GM18499 (cell line): ENCODE results near the gene CTNNA1.
"Not testable (repeated sequence)": the region's sequence is repeated elsewhere in the genome, so short reads cannot be mapped to it uniquely, and the experiment has no call there.

Source experiments
- ATAC-seq: cut with Tn5 transposase; IDR thresholded peaks from one replicate; pipeline ENCODE4 v1.9.1; 2021; ENCODE audit warnings: moderate number of reproducible peaks; ENCODE audit not compliant: insufficient read depth, unreplicated experiment

CTNNA1 gene

GRCh38 chr5:138752951-138753793 is at the start of gene CTNNA1:
CTNNA1 (plus strand) TSS chr5:138753425; CDS start chr5:138781925, 28,500 bp downstream.
- no peak for ATAC-seq

- ATAC-seq = not testable (repeated sequence)
Observed at GRCh38 chr5:138703777-138704176, 49.4 kb upstream of the CTNNA1 start.

- ATAC-seq = no peak
Observed at GRCh38 chr5:138705007-138705406, 48.2 kb upstream of the CTNNA1 start.

GRCh38 chr5:138705567-138705966 is 47.7 kb upstream of the CTNNA1 start:
- no peak for ATAC-seq

GRCh38 chr5:138706655-138707480 is 46.4 kb upstream of the CTNNA1 start:
- no peak for ATAC-seq

GRCh38 chr5:138708791-138709190 is 44.4 kb upstream of the CTNNA1 start:
- ATAC-seq = no peak

- no peak for ATAC-seq
Observed at GRCh38 chr5:138709202-138709601, 44.0 kb upstream of the CTNNA1 start.

GRCh38 chr5:138711087-138711486 is 42.1 kb upstream of the CTNNA1 start:
- no peak for ATAC-seq

GRCh38 chr5:138711811-138712210 is 41.4 kb upstream of the CTNNA1 start:
- ATAC-seq = no peak

- no peak for ATAC-seq
Observed at GRCh38 chr5:138712324-138712723, 40.9 kb upstream of the CTNNA1 start.

GRCh38 chr5:138712791-138713190 is 40.4 kb upstream of the CTNNA1 start:
- ATAC-seq = no peak

- no peak for ATAC-seq
Observed at GRCh38 chr5:138713247-138713646, 40.0 kb upstream of the CTNNA1 start.

GRCh38 chr5:138714694-138715093 is 38.5 kb upstream of the CTNNA1 start:
- ATAC-seq = no peak

- ATAC-seq = not testable (repeated sequence)
Observed at GRCh38 chr5:138715931-138716432, 37.2 kb upstream of the CTNNA1 start.

GRCh38 chr5:138716456-138716924 is 36.7 kb upstream of the CTNNA1 start:
- no peak for ATAC-seq

- ATAC-seq = no peak
Observed at GRCh38 chr5:138717399-138717798, 35.8 kb upstream of the CTNNA1 start.

GRCh38 chr5:138719811-138720210 is 33.4 kb upstream of the CTNNA1 start:
- ATAC-seq = no peak

GRCh38 chr5:138720840-138721239 is 32.4 kb upstream of the CTNNA1 start:
- no peak for ATAC-seq

GRCh38 chr5:138721979-138722378 is 31.2 kb upstream of the CTNNA1 start:
- ATAC-seq = no peak

- no peak for ATAC-seq
Observed at GRCh38 chr5:138722544-138723177, 30.6 kb upstream of the CTNNA1 start.
